ENCODE measurements around the gene DPM3. TPM values are rescaled to one million over a fixed set of nuclear protein-coding genes. Genes with fewer than 3 reads are reported as not detected.

Gene DPM3
- total and polyA plus RNA-seq, 2 of the 13 experiments (the other 11 are each of a cell fraction or from before 2014, with no cell fraction given) = 23.2 to 53.4 TPM

DNA sequence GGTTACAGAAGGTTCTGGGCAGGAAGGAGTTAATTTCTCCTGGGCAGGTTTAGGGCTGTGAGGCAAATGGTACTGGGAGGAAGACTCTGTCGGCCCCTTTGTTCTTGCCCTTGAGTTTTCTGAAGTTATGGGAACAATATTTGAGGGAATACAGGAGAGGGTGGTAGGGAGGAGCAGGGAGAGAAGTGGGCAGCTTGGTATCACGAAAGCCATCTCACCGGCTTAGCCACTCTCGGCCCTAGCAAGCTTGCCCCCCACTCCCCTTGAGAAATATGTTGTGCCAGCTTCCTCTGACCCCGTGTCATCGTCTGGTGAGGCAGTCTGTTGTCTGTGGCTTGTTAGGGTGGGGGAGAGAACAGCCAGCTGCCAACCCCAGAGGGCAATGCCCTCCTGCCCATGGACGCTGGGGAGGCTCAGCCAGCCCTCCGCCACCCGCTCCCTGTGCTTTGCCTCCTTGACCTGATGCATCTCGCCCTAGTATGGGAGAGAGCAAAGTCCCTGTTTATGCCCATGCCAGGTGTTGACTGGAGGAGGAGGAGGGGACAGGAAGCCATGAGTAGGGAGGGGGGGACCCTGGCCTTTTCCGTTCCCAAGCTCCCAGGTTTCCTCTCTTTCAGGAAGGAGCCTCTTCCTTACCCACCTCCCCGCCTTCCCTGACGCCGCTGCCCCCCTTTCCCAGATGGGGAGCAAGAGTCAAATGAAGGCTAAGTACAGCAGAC lies 11.4 kb downstream of the DPM3 start (continued):
- TF ChIP-seq SNAPC4 (CRISPR knock-in tag; IDR thresholded peaks at IDR 0.05) = no peak
- no peak for TF ChIP-seq ATM (IDR thresholded peaks at IDR 0.05; ENCODE audit: borderline replicate concordance)
- TF ChIP-seq ZNF136 (CRISPR knock-in tag; IDR thresholded peaks at IDR 0.05; ENCODE audit: low read depth) = no peak
- no peak for TF ChIP-seq CHCHD3 (CRISPR knock-in tag; IDR thresholded peaks at IDR 0.05)
- TF ChIP-seq ZNF792 (CRISPR knock-in tag; IDR thresholded peaks at IDR 0.05) = peak; percentile 59; the same call in 1 of the 2 replicates
- TF ChIP-seq, protein P1, sequence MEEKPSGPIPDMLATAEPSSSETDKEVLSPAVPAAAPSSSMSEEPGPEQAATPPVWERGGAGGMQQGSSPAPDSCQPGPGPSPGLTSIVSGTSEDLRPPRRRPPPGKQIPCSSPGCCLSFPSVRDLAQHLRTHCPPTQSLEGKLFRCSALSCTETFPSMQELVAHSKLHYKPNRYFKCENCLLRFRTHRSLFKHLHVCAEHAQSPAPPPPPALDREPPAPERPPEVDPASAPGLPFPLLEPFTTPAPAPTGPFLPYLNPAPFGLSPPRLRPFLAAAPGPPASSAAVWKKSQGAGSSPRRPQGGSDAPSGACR (CRISPR knock-in tag; IDR thresholded peaks at IDR 0.05) = no peak
- TF ChIP-seq ZBTB42 (CRISPR knock-in tag; IDR thresholded peaks at IDR 0.05) = no peak; the same call in 1 of the 2 replicates
- 0 out of 2 replicates have a peak, but pooled peaks have one; percentile 47 for TF ChIP-seq ZNF556 (CRISPR knock-in tag; IDR thresholded peaks at IDR 0.05; ENCODE audit: borderline replicate concordance)
- TF ChIP-seq SETDB1 (CRISPR knock-in tag; IDR thresholded peaks at IDR 0.05; ENCODE audit: borderline replicate concordance) = no peak
- no peak for TF ChIP-seq NR2F2 (IDR thresholded peaks at IDR 0.05; ENCODE audit: borderline replicate concordance, low read depth)
- peak; percentile 94 for TF ChIP-seq SP5 (CRISPR knock-in tag; IDR thresholded peaks at IDR 0.05; ENCODE audit: borderline replicate concordance, low read depth)
- TF ChIP-seq RFXANK (CRISPR knock-in tag; IDR thresholded peaks at IDR 0.05) = no peak
- no peak for TF ChIP-seq ZNF3 (CRISPR knock-in tag; IDR thresholded peaks at IDR 0.05)
- no peak for TF ChIP-seq MXD4 (CRISPR knock-in tag; IDR thresholded peaks at IDR 0.05)
- TF ChIP-seq, protein P2, sequence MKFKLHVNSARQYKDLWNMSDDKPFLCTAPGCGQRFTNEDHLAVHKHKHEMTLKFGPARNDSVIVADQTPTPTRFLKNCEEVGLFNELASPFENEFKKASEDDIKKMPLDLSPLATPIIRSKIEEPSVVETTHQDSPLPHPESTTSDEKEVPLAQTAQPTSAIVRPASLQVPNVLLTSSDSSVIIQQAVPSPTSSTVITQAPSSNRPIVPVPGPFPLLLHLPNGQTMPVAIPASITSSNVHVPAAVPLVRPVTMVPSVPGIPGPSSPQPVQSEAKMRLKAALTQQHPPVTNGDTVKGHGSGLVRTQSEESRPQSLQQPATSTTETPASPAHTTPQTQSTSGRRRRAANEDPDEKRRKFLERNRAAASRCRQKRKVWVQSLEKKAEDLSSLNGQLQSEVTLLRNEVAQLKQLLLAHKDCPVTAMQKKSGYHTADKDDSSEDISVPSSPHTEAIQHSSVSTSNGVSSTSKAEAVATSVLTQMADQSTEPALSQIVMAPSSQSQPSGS (CRISPR knock-in tag; IDR thresholded peaks at IDR 0.05) = peak; percentile 58; the same call in 1 of the 2 replicates
- TF ChIP-seq ZNF260 (CRISPR knock-in tag; IDR thresholded peaks at IDR 0.05; ENCODE audit: borderline replicate concordance, low read depth) = no peak
- TF ChIP-seq KLF13 (CRISPR knock-in tag; IDR thresholded peaks at IDR 0.05) = no peak
- TF ChIP-seq HOXA5 (CRISPR knock-in tag; IDR thresholded peaks at IDR 0.05) = 0 out of 2 replicates have a peak, but pooled peaks have one; percentile 4
- no peak for TF ChIP-seq U2AF1 (optimal IDR thresholded peaks at IDR 0.05; ENCODE audit: low read depth, low read length)
- TF ChIP-seq RFX3 (CRISPR knock-in tag; IDR thresholded peaks at IDR 0.05) = 0 out of 2 replicates have a peak, but pooled peaks have one; percentile 3
- TF ChIP-seq NRL (CRISPR knock-in tag; IDR thresholded peaks at IDR 0.05; ENCODE audit: borderline replicate concordance) = 0 out of 2 replicates have a peak, but pooled peaks have one; percentile 22
- TF ChIP-seq JARID2 (CRISPR knock-in tag; IDR thresholded peaks at IDR 0.05; ENCODE audit: insufficient replicate concordance) = no peak
- TF ChIP-seq NONO (IDR thresholded peaks at IDR 0.05) = no peak
- peak; percentile 92 for TF ChIP-seq NONO (CRISPR knock-in tag; conservative IDR thresholded peaks at IDR 0.05)
